ENCODE results near the gene PHKG2.

The PHKG2 gene

DNA sequence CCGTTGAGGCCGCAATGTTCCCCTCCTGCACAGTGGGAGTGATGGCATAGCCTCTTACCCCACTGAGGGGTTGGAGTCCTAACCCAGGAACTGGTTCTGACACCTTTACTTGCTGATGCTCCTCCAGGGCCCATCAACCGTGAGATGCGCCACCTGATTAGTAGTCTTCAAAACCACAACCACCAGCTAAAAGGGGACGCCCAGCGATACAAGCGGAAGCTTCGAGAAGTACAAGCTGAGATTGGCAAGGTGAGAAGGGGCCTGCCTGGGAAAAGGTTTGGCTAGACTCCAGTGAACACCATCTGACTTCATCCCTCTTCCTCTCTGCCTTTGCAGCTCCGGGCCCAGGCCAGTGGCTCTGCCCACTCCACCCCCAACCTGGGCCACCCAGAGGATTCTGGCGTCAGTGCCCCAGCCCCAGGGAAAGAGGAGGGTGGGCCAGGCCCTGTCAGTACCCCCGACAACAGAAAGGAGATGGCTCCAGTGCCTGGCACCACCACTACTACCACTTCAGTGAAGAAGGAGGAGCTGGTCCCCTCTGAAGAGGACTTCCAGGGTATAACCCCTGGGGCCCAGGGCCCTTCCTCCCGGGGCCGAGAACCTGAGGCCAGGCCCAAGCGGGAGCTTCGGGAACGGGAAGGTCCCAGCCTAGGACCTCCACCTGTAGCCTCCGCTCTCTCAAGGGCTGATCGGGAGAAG lies 19.7 kb downstream of the PHKG2 start:
- DNase-seq (ENCODE audit: low read depth): no peak
- TF ChIP-seq, protein P1, sequence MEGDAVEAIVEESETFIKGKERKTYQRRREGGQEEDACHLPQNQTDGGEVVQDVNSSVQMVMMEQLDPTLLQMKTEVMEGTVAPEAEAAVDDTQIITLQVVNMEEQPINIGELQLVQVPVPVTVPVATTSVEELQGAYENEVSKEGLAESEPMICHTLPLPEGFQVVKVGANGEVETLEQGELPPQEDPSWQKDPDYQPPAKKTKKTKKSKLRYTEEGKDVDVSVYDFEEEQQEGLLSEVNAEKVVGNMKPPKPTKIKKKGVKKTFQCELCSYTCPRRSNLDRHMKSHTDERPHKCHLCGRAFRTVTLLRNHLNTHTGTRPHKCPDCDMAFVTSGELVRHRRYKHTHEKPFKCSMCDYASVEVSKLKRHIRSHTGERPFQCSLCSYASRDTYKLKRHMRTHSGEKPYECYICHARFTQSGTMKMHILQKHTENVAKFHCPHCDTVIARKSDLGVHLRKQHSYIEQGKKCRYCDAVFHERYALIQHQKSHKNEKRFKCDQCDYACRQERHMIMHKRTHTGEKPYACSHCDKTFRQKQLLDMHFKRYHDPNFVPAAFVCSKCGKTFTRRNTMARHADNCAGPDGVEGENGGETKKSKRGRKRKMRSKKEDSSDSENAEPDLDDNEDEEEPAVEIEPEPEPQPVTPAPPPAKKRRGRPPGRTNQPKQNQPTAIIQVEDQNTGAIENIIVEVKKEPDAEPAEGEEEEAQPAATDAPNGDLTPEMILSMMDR (IDR thresholded peaks at IDR 0.05; ENCODE audit: low read depth, low read length, missing control alignments): no peak

DNA sequence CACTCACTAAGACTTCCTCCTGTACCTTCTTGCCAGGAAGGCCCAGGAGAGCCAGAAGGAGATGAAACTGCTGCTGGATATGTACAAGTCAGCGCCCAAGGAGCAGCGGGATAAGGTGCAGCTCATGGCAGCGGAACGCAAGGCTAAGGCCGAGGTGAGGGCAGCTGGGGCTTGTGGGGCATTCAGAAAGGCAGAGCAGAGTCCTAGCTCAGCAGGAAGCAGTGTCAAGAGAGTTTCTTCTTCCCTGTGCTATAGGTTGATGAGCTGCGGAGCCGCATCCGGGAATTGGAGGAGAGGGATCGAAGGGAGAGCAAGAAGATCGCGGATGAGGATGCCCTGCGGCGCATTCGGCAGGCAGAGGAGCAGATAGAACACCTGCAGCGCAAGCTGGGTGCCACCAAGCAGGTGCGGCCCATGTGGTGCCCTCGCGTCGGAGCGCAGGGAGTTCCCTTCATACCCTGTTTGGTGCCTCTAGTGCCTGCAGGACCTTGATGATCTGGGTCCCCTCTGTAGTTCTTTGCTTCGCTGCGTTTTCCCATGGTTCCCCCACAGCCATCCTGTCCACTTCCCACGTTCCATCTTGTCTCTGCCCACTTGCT lies 20.5 kb downstream of the PHKG2 start:
- TF ChIP-seq, protein P1 (IDR thresholded peaks at IDR 0.05; ENCODE audit: low read depth, low read length, missing control alignments): no peak
- DNase-seq (ENCODE audit: low read depth): no peak
- no peak overlapping the region for H3K4me3 ChIP-seq (ENCODE audit: low read depth, low read length)

More for the DNA sequence above, 19.7 kb downstream of the PHKG2 start:
- H3K4me3 ChIP-seq (ENCODE audit: low read depth, low read length): no peak overlapping the region

- no peak overlapping the region for H3K4me3 ChIP-seq (ENCODE audit: low read depth, low read length)
- DNase-seq (ENCODE audit: low read depth): no peak
- TF ChIP-seq, protein P1 (IDR thresholded peaks at IDR 0.05; ENCODE audit: low read depth, low read length, missing control alignments): no peak
Measured at GRCh38 chr16:30769379-30770089, 21.3 kb downstream of the PHKG2 start.

DNA sequence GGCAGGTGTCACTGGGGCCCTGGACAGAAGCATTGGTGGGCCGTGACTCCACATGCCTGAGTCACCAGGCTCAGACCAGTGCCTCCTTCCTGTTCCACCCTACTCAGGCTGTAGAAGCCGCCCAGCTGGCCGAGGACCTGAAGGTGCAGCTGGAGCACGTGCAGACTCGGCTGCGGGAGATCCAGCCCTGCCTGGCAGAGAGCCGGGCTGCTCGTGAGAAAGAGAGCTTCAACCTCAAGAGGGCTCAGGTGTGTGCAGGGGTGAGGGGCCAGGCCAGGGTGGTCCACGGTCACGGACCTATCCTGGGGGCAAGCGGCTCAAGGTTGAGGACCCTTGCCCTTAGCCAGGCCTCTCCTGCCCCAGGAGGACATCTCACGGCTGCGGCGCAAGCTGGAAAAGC lies 23.5 kb downstream of the PHKG2 start:
- no peak overlapping the region for H3K4me3 ChIP-seq (ENCODE audit: low read depth, low read length)
- TF ChIP-seq, protein P1 (IDR thresholded peaks at IDR 0.05; ENCODE audit: low read depth, low read length, missing control alignments): no peak
- no peak for DNase-seq (ENCODE audit: low read depth)

- TF ChIP-seq, protein P1 (IDR thresholded peaks at IDR 0.05; ENCODE audit: low read depth, low read length, missing control alignments): no peak
- H3K4me3 ChIP-seq (ENCODE audit: low read depth, low read length): no peak overlapping the region
- DNase-seq (ENCODE audit: low read depth): no peak
Measured at GRCh38 chr16:30773826-30774225, 25.6 kb downstream of the PHKG2 start.

DNA sequence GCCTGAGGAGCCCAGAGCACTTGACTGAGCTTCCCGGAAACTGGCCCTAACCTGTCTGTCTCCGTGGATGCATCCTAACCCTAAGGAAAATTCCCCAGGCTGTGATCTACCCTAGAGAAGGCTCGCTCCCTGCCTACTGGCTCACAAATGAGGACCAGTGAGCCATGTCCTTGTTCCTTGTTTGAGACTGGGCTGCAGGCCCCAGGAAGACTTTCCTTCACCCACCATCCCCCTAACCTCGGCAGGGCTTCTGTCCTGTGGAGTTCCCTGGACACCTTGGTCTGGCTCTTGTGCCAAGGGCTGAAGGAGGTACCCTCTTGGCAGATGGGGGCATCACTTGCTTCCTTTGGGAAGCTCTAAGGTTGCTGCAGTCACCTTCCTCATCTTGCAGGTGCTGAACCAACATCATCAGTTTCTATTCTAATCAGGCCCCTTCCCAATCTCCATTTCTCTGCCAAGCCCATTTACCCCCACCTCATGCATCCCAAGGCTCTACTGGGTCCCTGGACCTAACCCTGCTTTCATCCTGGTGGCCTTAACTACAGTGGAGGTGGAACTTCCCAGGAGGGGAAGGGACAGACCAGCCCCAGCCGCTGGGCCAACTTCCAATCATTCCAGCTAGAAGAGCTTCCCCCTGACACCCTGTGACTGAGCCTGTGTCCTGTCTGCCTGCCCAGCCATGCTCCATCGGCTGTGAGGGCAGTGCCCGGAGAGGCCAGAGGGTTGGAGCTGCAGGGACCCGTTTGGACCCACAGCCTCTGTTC lies 26.3 kb downstream of the PHKG2 start:
- TF ChIP-seq, protein P1 (IDR thresholded peaks at IDR 0.05; ENCODE audit: low read depth, low read length, missing control alignments): no peak
- no peak for DNase-seq (ENCODE audit: low read depth)
- no peak overlapping the region; the same call in 1 of the 2 replicates for H3K4me3 ChIP-seq (ENCODE audit: low read depth, low read length)
